ENCODE data around the gene SETD3. TPM values are rescaled to one million over a fixed set of nuclear protein-coding genes. Genes with fewer than 3 reads are reported as not detected.

The SETD3 gene
- total and polyA plus RNA-seq, 9 donors: 27.9 to 133 (median 79.2) TPM

GRCh38 chr14:99382781-99383471 is 97.7 kb downstream of the SETD3 start:
- Histone ChIP-seq H3K27me3 (no peaks in the 10 kb centered on the region), H3K36me3 (no peaks in the 10 kb centered on the region), H3K27ac (no peak overlapping the region), H3K9me3 (no peaks in the 10 kb centered on the region), H3K4me1 (ENCODE audit: insufficient read depth) (no peaks in the 10 kb centered on the region), H3K4me3 (no peak overlapping the region)
- 82 to 84% (median 83%) methylated on average over 18 of the region's 18 CpGs for WGBS, 3 donors
- TF ChIP-seq POLR2A (IDR thresholded peaks at IDR 0.05) (no peak), CTCF (IDR thresholded peaks at IDR 0.05) (no peak), EP300 (IDR thresholded peaks at IDR 0.05) (no peak)
- intact Hi-C loops (cut with DNase I): no loop called here
- DNase-seq: no peak

GRCh38 chr14:99382071-99382470 is 98.6 kb downstream of the SETD3 start:
- intact Hi-C loops (cut with DNase I): no loop called here
- Histone ChIP-seq H3K4me1 (ENCODE audit: insufficient read depth) (no peaks in the 10 kb centered on the region), H3K27ac (no peak overlapping the region), H3K4me3 (no peak overlapping the region), H3K36me3 (no peaks in the 10 kb centered on the region), H3K27me3 (no peaks in the 10 kb centered on the region), H3K9me3 (no peaks in the 10 kb centered on the region)
- WGBS, 3 donors: 49 to 56% (median 52%) methylated on average over 16 of the region's 16 CpGs
- TF ChIP-seq EP300 (IDR thresholded peaks at IDR 0.05) (no peak), CTCF (IDR thresholded peaks at IDR 0.05) (no peak), POLR2A (IDR thresholded peaks at IDR 0.05) (no peak)
- DNase-seq: no peak

- Histone ChIP-seq H3K27me3 (no peaks in the 10 kb centered on the region), H3K27ac (no peak overlapping the region), H3K9me3 (no peaks in the 10 kb centered on the region), H3K4me1 (ENCODE audit: insufficient read depth) (no peaks in the 10 kb centered on the region), H3K36me3 (no peaks in the 10 kb centered on the region), H3K4me3 (no peak overlapping the region)
- WGBS, 3 donors: 66 to 83% (median 67%) methylated on average over 7 to 8 of the region's 8 CpGs
- TF ChIP-seq POLR2A (IDR thresholded peaks at IDR 0.05): no peak
- TF ChIP-seq CTCF (IDR thresholded peaks at IDR 0.05): no peak
- TF ChIP-seq EP300 (IDR thresholded peaks at IDR 0.05): no peak
- no peak for DNase-seq
- intact Hi-C loops (cut with DNase I): no loop called here
Observed at GRCh38 chr14:99381688-99382060, 99.0 kb downstream of the SETD3 start.

- Histone ChIP-seq H3K9me3 (no peaks in the 10 kb centered on the region), H3K27me3 (no peaks in the 10 kb centered on the region), H3K27ac (no peak overlapping the region), H3K4me1 (ENCODE audit: insufficient read depth) (no peaks in the 10 kb centered on the region), H3K4me3 (no peak overlapping the region), H3K36me3 (no peaks in the 10 kb centered on the region)
- no peak for TF ChIP-seq CTCF (IDR thresholded peaks at IDR 0.05)
- TF ChIP-seq POLR2A (IDR thresholded peaks at IDR 0.05): no peak
- 26 to 52% (median 36%) methylated on average over 18 of the region's 18 CpGs for WGBS, 3 donors
- intact Hi-C loops (cut with DNase I): no loop called here
- DNase-seq: no peak
Observed at GRCh38 chr14:99380991-99381687, 99.5 kb downstream of the SETD3 start.

All from ovary (tissue), 9 donors.